ENCODE measurements around the gene USP44. TPM values are rescaled to one million over a fixed set of nuclear protein-coding genes. Genes with fewer than 3 reads are reported as not detected.

The USP44 gene
- total and polyA plus RNA-seq, 2 of the 13 experiments (the other 11 are each of a cell fraction or from before 2014, with no cell fraction given): 0.05 to 0.07 TPM

GRCh38 chr12:95546491-95546813, 4.8 kb downstream of the USP44 start:
- Histone ChIP-seq H3K9me3 (ENCODE audit: low read length) (peaks cover 4% of the 10 kb centered on the region), H3K27ac (ENCODE audit: extremely low read length, insufficient read depth, low read length) (no peak overlapping the region), H3K79me2 (ENCODE audit: insufficient read depth, low read length) (no peaks in the 10 kb centered on the region), H2AFZ (ENCODE audit: low read length) (no peak overlapping the region), H3K36me3 (replicated peaks in 1 of 2; ENCODE audit: control insufficient read depth in 1 of 2, insufficient read depth in 2 of 2, low read length in 2 of 2) (no peaks in the 10 kb centered on the region), H4K20me1 (ENCODE audit: insufficient read depth, low read length) (no peaks in the 10 kb centered on the region), H3K27me3 (ENCODE audit: control insufficient read depth in 1 of 2, insufficient read depth in 2 of 2, low read length in 2 of 2) (peaks cover 0 to 30% of the 10 kb centered on the region in 2 experiments; a peak in 2 of 5 replicates), H3K4me2 (ENCODE audit: low read depth, low read length) (no peak overlapping the region), H3K9ac (ENCODE audit: insufficient read depth, low read depth, low read length) (no peak overlapping the region), H3K4me1 (ENCODE audit: insufficient read depth, low read length) (no peaks in the 10 kb centered on the region), H3K4me3 (replicated peaks in 1 of 3; ENCODE audit: insufficient read depth in 1 of 3, low read depth in 2 of 3, low read length in 3 of 3) (no peak overlapping the region)
- ChIA-PET POLR2A (no interaction called here), CTCF (ENCODE audit: low intra/inter-chr PET ratio, low total read pairs) (no interaction called here)
- DNase-seq (ENCODE audit: low spot score) (no peak), FAIRE-seq (no peak), ATAC-seq (no peak)
- no TSS peak for BruUV-seq (replicated peaks)
- TF ChIP-seq, protein P1, sequence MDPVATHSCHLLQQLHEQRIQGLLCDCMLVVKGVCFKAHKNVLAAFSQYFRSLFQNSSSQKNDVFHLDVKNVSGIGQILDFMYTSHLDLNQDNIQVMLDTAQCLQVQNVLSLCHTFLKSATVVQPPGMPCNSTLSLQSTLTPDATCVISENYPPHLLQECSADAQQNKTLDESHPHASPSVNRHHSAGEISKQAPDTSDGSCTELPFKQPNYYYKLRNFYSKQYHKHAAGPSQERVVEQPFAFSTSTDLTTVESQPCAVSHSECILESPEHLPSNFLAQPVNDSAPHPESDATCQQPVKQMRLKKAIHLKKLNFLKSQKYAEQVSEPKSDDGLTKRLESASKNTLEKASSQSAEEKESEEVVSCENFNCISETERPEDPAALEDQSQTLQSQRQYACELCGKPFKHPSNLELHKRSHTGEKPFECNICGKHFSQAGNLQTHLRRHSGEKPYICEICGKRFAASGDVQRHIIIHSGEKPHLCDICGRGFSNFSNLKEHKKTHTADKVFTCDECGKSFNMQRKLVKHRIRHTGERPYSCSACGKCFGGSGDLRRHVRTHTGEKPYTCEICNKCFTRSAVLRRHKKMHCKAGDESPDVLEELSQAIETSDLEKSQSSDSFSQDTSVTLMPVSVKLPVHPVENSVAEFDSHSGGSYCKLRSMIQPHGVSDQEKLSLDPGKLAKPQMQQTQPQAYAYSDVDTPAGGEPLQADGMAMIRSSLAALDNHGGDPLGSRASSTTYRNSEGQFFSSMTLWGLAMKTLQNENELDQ (CRISPR knock-in tag; IDR thresholded peaks at IDR 0.05; ENCODE audit: borderline replicate concordance): no peak
- TF ChIP-seq ZNF136 (CRISPR knock-in tag; IDR thresholded peaks at IDR 0.05; ENCODE audit: low read depth): no peak
- 32% methylated on average over 9 of the region's 9 CpGs for WGBS (ENCODE audit: low lambda C conversion rate)
- intact Hi-C loops (cut with micrococcal nuclease; ENCODE audit: unreplicated experiment) (no loop called here), in situ Hi-C loops (cut with HindIII; ENCODE audit: extremely low pct_ligation_motif_present, low pct_unique_long_range_greater_than_20kb) (loop anchor here (25.0 kb wide), 1 partner anchor 434 kb away; no protein-coding TSS in a partner anchor)

- in situ Hi-C loops (cut with HindIII; ENCODE audit: extremely low pct_ligation_motif_present, low pct_unique_long_range_greater_than_20kb): loop anchor here (25.0 kb wide), 1 partner anchor 434 kb away; no protein-coding TSS in a partner anchor
- TF ChIP-seq SIN3B (IDR thresholded peaks at IDR 0.05; ENCODE audit: low read length): no peak
- TF ChIP-seq TCF12 (IDR thresholded peaks at IDR 0.05): no peak
- no peak for TF ChIP-seq TCF12 (CRISPR knock-in tag; IDR thresholded peaks at IDR 0.05)
- no peak for TF ChIP-seq RFX5 (IDR thresholded peaks at IDR 0.05; ENCODE audit: low read depth, low read length)
- TF ChIP-seq SALL1 (CRISPR knock-in tag; IDR thresholded peaks at IDR 0.05): no peak
- no peak for TF ChIP-seq ZNF446 (CRISPR knock-in tag; IDR thresholded peaks at IDR 0.05)
- TF ChIP-seq ZFP90 (CRISPR knock-in tag; IDR thresholded peaks at IDR 0.05; ENCODE audit: borderline replicate concordance): no peak
- CTCF ChIA-PET (ENCODE audit: low intra/inter-chr PET ratio, low total read pairs): no interaction called here
- intact Hi-C loops (cut with micrococcal nuclease; ENCODE audit: unreplicated experiment): no loop called here
- peaks cover 0 to 26% of the 10 kb centered on the region in 2 experiments; a peak in 2 of 5 replicates for H3K27me3 ChIP-seq (ENCODE audit: control insufficient read depth in 1 of 2, insufficient read depth in 2 of 2, low read length in 2 of 2)
- no peaks in the 10 kb centered on the region for H3K4me1 ChIP-seq (ENCODE audit: insufficient read depth, low read length)
- no TSS peak for BruUV-seq (replicated peaks)
- H3K4me3 ChIP-seq (replicated peaks in 1 of 3; ENCODE audit: insufficient read depth in 1 of 3, low read depth in 2 of 3, low read length in 3 of 3): no peak overlapping the region
- no peak overlapping the region for H2AFZ ChIP-seq (ENCODE audit: low read length)
- FAIRE-seq (no peak), DNase-seq (ENCODE audit: low spot score) (no peak), ATAC-seq (no peak)
- peaks cover 4% of the 10 kb centered on the region for H3K9me3 ChIP-seq (ENCODE audit: low read length)
- no peak overlapping the region for H3K4me2 ChIP-seq (ENCODE audit: low read depth, low read length)
- no peaks in the 10 kb centered on the region for H3K79me2 ChIP-seq (ENCODE audit: insufficient read depth, low read length)
- no peaks in the 10 kb centered on the region for H3K36me3 ChIP-seq (replicated peaks in 1 of 2; ENCODE audit: control insufficient read depth in 1 of 2, insufficient read depth in 2 of 2, low read length in 2 of 2)
- POLR2A ChIA-PET: no interaction called here
- no peak overlapping the region for H3K9ac ChIP-seq (ENCODE audit: insufficient read depth, low read depth, low read length)
- no peaks in the 10 kb centered on the region for H4K20me1 ChIP-seq (ENCODE audit: insufficient read depth, low read length)
- no peak overlapping the region for H3K27ac ChIP-seq (ENCODE audit: extremely low read length, insufficient read depth, low read length)
- WGBS (ENCODE audit: low lambda C conversion rate): 31% methylated on average over 8 of the region's 8 CpGs
Measured at GRCh38 chr12:95545731-95546490, 5.4 kb downstream of the USP44 start.

Data from HepG2 (cell line).